Measurements from ENCODE around the gene STXBP1.

- TF ChIP-seq CTCF (conservative IDR thresholded peaks at IDR 0.05 in 1 of 2, IDR thresholded peaks at IDR 0.05 in 1 of 2; ENCODE audit: low read depth in 1 of 2, low read length in 2 of 2), result no peak
- TF ChIP-seq EZH2 (IDR thresholded peaks at IDR 0.05; ENCODE audit: low read length, missing control alignments), result no peak
Observed at GRCh38 chr9:127567730-127568617, 44.1 kb upstream of the STXBP1 start.

Measured in fibroblast of lung (primary cell).